ENCODE results near the gene SULT1C2. TPM values are rescaled to one million over a fixed set of nuclear protein-coding genes. Genes with fewer than 3 reads are reported as not detected.
"Not testable (repeated sequence)": the region's sequence is repeated elsewhere in the genome, so short reads cannot be mapped to it uniquely, and the experiment has no call there.

Gene SULT1C2
- polyA plus RNA-seq, 4 donors = 2.7 to 252 (median 4.9) TPM; not detected in 1

GRCh38 chr2:108346827-108347226 lies 58.1 kb downstream of the SULT1C2 start:
- Histone ChIP-seq H3K27me3 (ENCODE audit: control insufficient read depth in 3 of 3, insufficient read depth in 3 of 3, low read length in 3 of 3) (no peaks in the 10 kb centered on the region), H3K36me3 (ENCODE audit: control insufficient read depth in 3 of 3, insufficient read depth in 2 of 3, low read depth in 1 of 3, low read length in 3 of 3) (peaks cover 0 to 6% (median 0%) of the 10 kb centered on the region in 3 donors), H3K4me1 (ENCODE audit: control insufficient read depth in 3 of 3, insufficient read depth in 2 of 3, low read depth in 1 of 3, low read length in 2 of 3) (no peaks in the 10 kb centered on the region), H3K4me3 (ENCODE audit: low read depth in 1 of 3, low read length in 3 of 3) (no peak overlapping the region), H3K9me3 (ENCODE audit: control insufficient read depth in 2 of 2, insufficient read depth in 1 of 2, low read depth in 1 of 2, low read length in 1 of 2) (no peaks in the 10 kb centered on the region), H3K27ac (ENCODE audit: low read depth in 1 of 3, low read length in 2 of 3) (no peak overlapping the region)
- 77 to 88% (median 79%) methylated on average over 3 of the region's 3 CpGs for WGBS, 3 donors
- no peak for DNase-seq
- FAIRE-seq = no peak

- H3K4me3 ChIP-seq (ENCODE audit: low read depth in 1 of 3, low read length in 3 of 3) = no peak overlapping the region
- H3K9me3 ChIP-seq (ENCODE audit: control insufficient read depth in 2 of 2, insufficient read depth in 1 of 2, low read depth in 1 of 2, low read length in 1 of 2) = no peaks in the 10 kb centered on the region
- no peak for DNase-seq
- no peak for FAIRE-seq
- H3K4me1 ChIP-seq (ENCODE audit: control insufficient read depth in 3 of 3, insufficient read depth in 2 of 3, low read depth in 1 of 3, low read length in 2 of 3) = no peaks in the 10 kb centered on the region
- H3K36me3 ChIP-seq (ENCODE audit: control insufficient read depth in 3 of 3, insufficient read depth in 2 of 3, low read depth in 1 of 3, low read length in 3 of 3) = peaks cover 0 to 6% (median 0%) of the 10 kb centered on the region in 3 donors
- no peak overlapping the region for H3K27ac ChIP-seq (ENCODE audit: low read depth in 1 of 3, low read length in 2 of 3)
- WGBS, 3 donors = 81 to 88% (median 83%) methylated on average over 3 of the region's 3 CpGs
- H3K27me3 ChIP-seq (ENCODE audit: control insufficient read depth in 3 of 3, insufficient read depth in 3 of 3, low read length in 3 of 3) = no peaks in the 10 kb centered on the region
These were observed 59.1 kb downstream of the SULT1C2 start for GRCh38 chr2:108347786-108348185.

- Histone ChIP-seq H3K36me3 (ENCODE audit: control insufficient read depth in 3 of 3, insufficient read depth in 2 of 3, low read depth in 1 of 3, low read length in 3 of 3) (peaks cover 0 to 6% (median 0%) of the 10 kb centered on the region in 3 donors), H3K4me3 (ENCODE audit: low read depth in 1 of 3, low read length in 3 of 3) (no peak overlapping the region), H3K9me3 (ENCODE audit: control insufficient read depth in 2 of 2, insufficient read depth in 1 of 2, low read depth in 1 of 2, low read length in 1 of 2) (no peaks in the 10 kb centered on the region), H3K27me3 (ENCODE audit: control insufficient read depth in 3 of 3, insufficient read depth in 3 of 3, low read length in 3 of 3) (no peaks in the 10 kb centered on the region), H3K4me1 (ENCODE audit: control insufficient read depth in 3 of 3, insufficient read depth in 2 of 3, low read depth in 1 of 3, low read length in 2 of 3) (no peaks in the 10 kb centered on the region), H3K27ac (ENCODE audit: low read depth in 1 of 3, low read length in 2 of 3) (no peak overlapping the region)
- FAIRE-seq = no peak
- 85 to 90% (median 89%) methylated on average over 5 of the region's 5 CpGs for WGBS, 3 donors
- no peak for DNase-seq
These were observed 60.3 kb downstream of the SULT1C2 start for GRCh38 chr2:108348816-108349570.

GRCh38 chr2:108349571-108349928 lies 60.9 kb downstream of the SULT1C2 start:
- Histone ChIP-seq H3K4me1 (ENCODE audit: control insufficient read depth in 3 of 3, insufficient read depth in 2 of 3, low read depth in 1 of 3, low read length in 2 of 3) (no peaks in the 10 kb centered on the region), H3K9me3 (ENCODE audit: control insufficient read depth in 2 of 2, insufficient read depth in 1 of 2, low read depth in 1 of 2, low read length in 1 of 2) (no peaks in the 10 kb centered on the region), H3K4me3 (ENCODE audit: low read depth in 1 of 3, low read length in 3 of 3) (no peak overlapping the region), H3K27me3 (ENCODE audit: control insufficient read depth in 3 of 3, insufficient read depth in 3 of 3, low read length in 3 of 3) (peaks cover 0 to under 1% (median 0%) of the 10 kb centered on the region in 3 donors), H3K27ac (ENCODE audit: low read depth in 1 of 3, low read length in 2 of 3) (no peak overlapping the region), H3K36me3 (ENCODE audit: control insufficient read depth in 3 of 3, insufficient read depth in 2 of 3, low read depth in 1 of 3, low read length in 3 of 3) (peaks cover 0 to 6% (median 0%) of the 10 kb centered on the region in 3 donors)
- 83 to 92% (median 85%) methylated on average over 2 of the region's 2 CpGs for WGBS, 3 donors
- no peak for FAIRE-seq
- no peak for DNase-seq

- H3K36me3 ChIP-seq (ENCODE audit: control insufficient read depth in 3 of 3, insufficient read depth in 2 of 3, low read depth in 1 of 3, low read length in 3 of 3) = no peaks in the 10 kb centered on the region
- no peak overlapping the region for H3K4me3 ChIP-seq (ENCODE audit: low read depth in 1 of 3, low read length in 3 of 3)
- DNase-seq (no peak), FAIRE-seq (no peak)
- no peak overlapping the region for H3K27ac ChIP-seq (ENCODE audit: low read depth in 1 of 3, low read length in 2 of 3)
- H3K9me3 ChIP-seq (ENCODE audit: control insufficient read depth in 2 of 2, insufficient read depth in 1 of 2, low read depth in 1 of 2, low read length in 1 of 2) = no peaks in the 10 kb centered on the region
- peaks cover 0 to 3% (median 0%) of the 10 kb centered on the region in 3 donors for H3K27me3 ChIP-seq (ENCODE audit: control insufficient read depth in 3 of 3, insufficient read depth in 3 of 3, low read length in 3 of 3)
- no peaks in the 10 kb centered on the region for H3K4me1 ChIP-seq (ENCODE audit: control insufficient read depth in 3 of 3, insufficient read depth in 2 of 3, low read depth in 1 of 3, low read length in 2 of 3)
These were observed 63.2 kb downstream of the SULT1C2 start for GRCh38 chr2:108351889-108352288.

GRCh38 chr2:108354136-108354535 lies 65.4 kb downstream of the SULT1C2 start:
- Histone ChIP-seq H3K27ac (ENCODE audit: low read depth in 1 of 3, low read length in 2 of 3) (no peak overlapping the region), H3K4me1 (ENCODE audit: control insufficient read depth in 3 of 3, insufficient read depth in 2 of 3, low read depth in 1 of 3, low read length in 2 of 3) (no peaks in the 10 kb centered on the region), H3K36me3 (ENCODE audit: control insufficient read depth in 3 of 3, insufficient read depth in 2 of 3, low read depth in 1 of 3, low read length in 3 of 3) (no peaks in the 10 kb centered on the region), H3K27me3 (ENCODE audit: control insufficient read depth in 3 of 3, insufficient read depth in 3 of 3, low read length in 3 of 3) (peaks cover 0 to 3% (median 0%) of the 10 kb centered on the region in 3 donors), H3K4me3 (ENCODE audit: low read depth in 1 of 3, low read length in 3 of 3) (no peak overlapping the region), H3K9me3 (ENCODE audit: control insufficient read depth in 2 of 2, insufficient read depth in 1 of 2, low read depth in 1 of 2, low read length in 1 of 2) (no peaks in the 10 kb centered on the region)
- DNase-seq = no peak
- no peak for FAIRE-seq
- 62 to 74% (median 64%) methylated on average over 5 of the region's 5 CpGs for WGBS, 3 donors

GRCh38 chr2:108355906-108356734 lies 67.4 kb downstream of the SULT1C2 start:
- Histone ChIP-seq H3K27ac (ENCODE audit: low read depth in 1 of 3, low read length in 2 of 3) (no peak overlapping the region), H3K9me3 (ENCODE audit: control insufficient read depth in 2 of 2, insufficient read depth in 1 of 2, low read depth in 1 of 2, low read length in 1 of 2) (no peaks in the 10 kb centered on the region), H3K27me3 (ENCODE audit: control insufficient read depth in 3 of 3, insufficient read depth in 3 of 3, low read length in 3 of 3) (peaks cover 0 to 3% (median 0%) of the 10 kb centered on the region in 3 donors), H3K4me1 (ENCODE audit: control insufficient read depth in 3 of 3, insufficient read depth in 2 of 3, low read depth in 1 of 3, low read length in 2 of 3) (no peaks in the 10 kb centered on the region), H3K4me3 (ENCODE audit: low read depth in 1 of 3, low read length in 3 of 3) (no peak overlapping the region), H3K36me3 (ENCODE audit: control insufficient read depth in 3 of 3, insufficient read depth in 2 of 3, low read depth in 1 of 3, low read length in 3 of 3) (no peaks in the 10 kb centered on the region)
- FAIRE-seq (no peak), DNase-seq (peak in 1 of 2 donors; percentile 9)
- 66 to 74% (median 68%) methylated on average over 2 of the region's 2 CpGs for WGBS, 3 donors

- H3K9me3 ChIP-seq (ENCODE audit: control insufficient read depth in 2 of 2, insufficient read depth in 1 of 2, low read depth in 1 of 2, low read length in 1 of 2); DNase-seq; H3K36me3 ChIP-seq (ENCODE audit: control insufficient read depth in 3 of 3, insufficient read depth in 2 of 3, low read depth in 1 of 3, low read length in 3 of 3); H3K4me1 ChIP-seq (ENCODE audit: control insufficient read depth in 3 of 3, insufficient read depth in 2 of 3, low read depth in 1 of 3, low read length in 2 of 3); H3K27ac ChIP-seq (ENCODE audit: low read depth in 1 of 3, low read length in 2 of 3); H3K27me3 ChIP-seq (ENCODE audit: control insufficient read depth in 3 of 3, insufficient read depth in 3 of 3, low read length in 3 of 3); H3K4me3 ChIP-seq (ENCODE audit: low read depth in 1 of 3, low read length in 3 of 3): not testable (repeated sequence)
- peak; percentile 93 for FAIRE-seq
- WGBS, 3 donors = 69 to 96% (median 85%) methylated on average over 1 of the region's 1 CpG
These were observed 70.6 kb downstream of the SULT1C2 start for GRCh38 chr2:108359336-108359735.
